Type B pancreatic cell (in vitro differentiated cells): ENCODE measurements around the gene GPI. TPM values are rescaled to one million over a fixed set of nuclear protein-coding genes. Genes with fewer than 3 reads are reported as not detected.

Experiments
- DNase-seq: peaks from one replicate; pipeline ENCODE4 v3.0.0; 2021; ENCODE audit warnings: mixed read lengths; ENCODE audit not compliant: unreplicated experiment; ENCODE audit errors: extremely low spot score
- H3K27ac Mint-ChIP-seq: 2 replicates; pipeline ENCODE4 v1.8.0; 2021; ENCODE audit warnings: mild to moderate bottlenecking, mixed read lengths
- H3K27me3 Mint-ChIP-seq: 2 replicates; pipeline ENCODE4 v1.8.0; 2021; ENCODE audit warnings: mixed read lengths
- H3K36me3 Mint-ChIP-seq: 2 replicates; pipeline ENCODE4 v1.8.0; 2021; ENCODE audit warnings: mixed read lengths
- H3K4me1 Mint-ChIP-seq: one replicate; pipeline ENCODE4 v1.8.0; 2021; ENCODE audit warnings: mixed read lengths; ENCODE audit not compliant: unreplicated experiment
- H3K4me3 Mint-ChIP-seq: 2 replicates; pipeline ENCODE4 v1.8.0; 2021; ENCODE audit warnings: mild to moderate bottlenecking, mixed read lengths
- H3K9me3 Mint-ChIP-seq: 2 replicates; pipeline ENCODE4 v1.8.0; 2021; ENCODE audit warnings: mixed read lengths
- CTCF ChIP-seq: fragments of 200-600 bp; sonication (generic); conservative IDR thresholded peaks from 2 replicates; pipeline ENCODE4 v1.5.0; 2021; ENCODE audit warnings: antibody characterized with exemption, mild to moderate bottlenecking
- long read RNA-seq: library from polyadenylated mRNA; unstranded; transcript quantifications from one replicate; pipeline ENCODE4 v2.0.0, GENCODE V29; 2020
- total RNA-seq: library from RNA; stranded (reverse); gene quantifications from 2 replicates; pipeline ENCODE4 v1.2.1, GENCODE V29; 2021; ENCODE audit warnings: low replicate concordance

The GPI gene
- 241 and 297 TPM in 2 replicates for total RNA-seq
- long read RNA-seq, full-length matches to known transcripts = 227 of 252 reads
- long read RNA-seq, partial matches to known transcripts = 15 of 252 reads
- long read RNA-seq, other reads (novel, unspliced or antisense) = 10 of 252 reads

GRCh38 chr19:34364830-34365462, at the start of gene GPI:
TSS of gene GPI (plus strand) at chr19:34365196. CDS start at chr19:34365267, 71 bp downstream.
- Mint-ChIP-seq H3K4me1 (peaks cover 23% of the 10 kb centered on the region), H3K27me3 (no peaks in the 10 kb centered on the region), H3K4me3 (peak within 1 kb of the TSS; percentile 97), H3K36me3 (peaks cover 12% of the 10 kb centered on the region), H3K27ac (peak within 1 kb of the TSS; percentile 84), H3K9me3 (no peaks in the 10 kb centered on the region)
- TF ChIP-seq CTCF = no peak
- peak; percentile 77 for DNase-seq

GRCh38 chr19:34316247-34316646, 48.7 kb upstream of the GPI start:
- Mint-ChIP-seq H3K27me3 (no peaks in the 10 kb centered on the region), H3K27ac (no peak overlapping the region), H3K4me1 (peaks cover 26% of the 10 kb centered on the region), H3K36me3 (peaks cover 9% of the 10 kb centered on the region), H3K9me3 (no peaks in the 10 kb centered on the region), H3K4me3 (no peak overlapping the region)
- no peak for TF ChIP-seq CTCF
- no peak for DNase-seq

- H3K36me3 Mint-ChIP-seq = peaks cover 9% of the 10 kb centered on the region
- DNase-seq = no peak
- peaks cover 25% of the 10 kb centered on the region for H3K4me1 Mint-ChIP-seq
- no peak overlapping the region for H3K4me3 Mint-ChIP-seq
- H3K27me3 Mint-ChIP-seq = no peaks in the 10 kb centered on the region
- peak overlapping the region; percentile 80 for H3K27ac Mint-ChIP-seq
- TF ChIP-seq CTCF = no peak
- no peaks in the 10 kb centered on the region for H3K9me3 Mint-ChIP-seq
Measured at GRCh38 chr19:34316741-34317301, 48.2 kb upstream of the GPI start.

GRCh38 chr19:34317311-34317927, 47.6 kb upstream of the GPI start:
- no peak overlapping the region for H3K4me3 Mint-ChIP-seq
- H3K9me3 Mint-ChIP-seq = no peaks in the 10 kb centered on the region
- peaks cover 9% of the 10 kb centered on the region for H3K36me3 Mint-ChIP-seq
- no peak for TF ChIP-seq CTCF
- H3K27me3 Mint-ChIP-seq = no peaks in the 10 kb centered on the region
- no peak for DNase-seq
- peak overlapping the region; percentile 80 for H3K27ac Mint-ChIP-seq
- peaks cover 25% of the 10 kb centered on the region for H3K4me1 Mint-ChIP-seq

- no peak for DNase-seq
- Mint-ChIP-seq H3K4me1 (peaks cover 21% of the 10 kb centered on the region), H3K27ac (peak overlapping the region; percentile 95), H3K4me3 (peak overlapping the region; percentile 83), H3K27me3 (no peaks in the 10 kb centered on the region), H3K9me3 (no peaks in the 10 kb centered on the region), H3K36me3 (peaks cover 17% of the 10 kb centered on the region)
- no peak for TF ChIP-seq CTCF
Measured at GRCh38 chr19:34319230-34319585, 45.8 kb upstream of the GPI start.
